Body of pancreas (tissue), 4 donors: ENCODE data around the gene MYPOP. TPM values are rescaled to one million over a fixed set of nuclear protein-coding genes. Genes with fewer than 3 reads are reported as not detected.

ENCODE experiments used
- ATAC-seq: fragments of 150-250 bp; one replicate; pipeline ENCODE4 v1.9.1; 2016
- DNase-seq, 4 donors: peaks; one replicate each; pipeline ENCODE4 v3.0.0-alpha.2; 2019
- H3K27ac ChIP-seq, 4 donors: fragments of 200-600 bp; sonication (generic); 1 replicate in 3 of 4; 2 replicates in 1 of 4; pipeline versions ENCODE4 v1.5.1 to v1.6.1; 2016 to 2019; ENCODE audit warnings: mild to moderate bottlenecking in 1 of 4, mixed read lengths in 1 of 4, moderate library complexity in 1 of 4
- H3K27me3 ChIP-seq, 2 donors: fragments of 200-600 bp; sonication (generic); one replicate each; pipeline ENCODE4 v1.6.0; 2016; ENCODE audit warnings: mild to moderate bottlenecking in 1 of 2
- H3K36me3 ChIP-seq, 2 donors: fragments of 200-600 bp; sonication (generic); replicated peaks in 1 of 2; 2 replicates each; pipeline ENCODE4 v1.5.1; 2016; ENCODE audit warnings: low read depth in 2 of 2; ENCODE audit not compliant: insufficient read depth in 1 of 2
- H3K4me1 ChIP-seq: fragments of 200-600 bp; sonication (generic); one replicate; pipeline ENCODE4 v1.6.0; 2016
- H3K4me3 ChIP-seq, 2 donors: fragments of 200-600 bp; sonication (generic); 1 replicate in 1 of 2; 2 replicates in 1 of 2; pipeline ENCODE4 v1.5.1; 2016 to 2019
- H3K9me3 ChIP-seq, 3 donors: fragments of 200-600 bp; sonication (generic); 1 replicate in 2 of 3; 2 replicates in 1 of 3; pipeline ENCODE4 v1.5.1; 2016
- POLR2A ChIP-seq, 3 donors: fragments of 450-650 bp; IDR thresholded peaks; one replicate each; pipeline ENCODE4 v1.6.1; 2016; ENCODE audit warnings: antibody characterized with exemption in 3 of 3, mild to moderate bottlenecking in 2 of 3
- WGBS, 2 donors: methylation state at CpG; one replicate each; pipeline ENCODE4 v1.1.5; 2017; 5-methylcytosine and 5-hydroxymethylcytosine counted together
- intact Hi-C: fragments of 100-400 bp; cut with DNase I; formaldehyde crosslinking; loops from one replicate; pipeline ENCODE4 v1.15.1; 2023
- total RNA-seq, 2 donors: library from RNA; depleted of rRNA; stranded (reverse); fragments of >200 nt; gene quantifications; one replicate each; pipeline ENCODE4 v1.1.0, GENCODE V29; 2016
- TF ChIP-seq, protein P1 (sequence below), 7 experiments: fragments of 450-650 bp in 4 of 7; fragments of 200-600 bp in 3 of 7; sonication (generic) in 3 of 7; IDR thresholded peaks; one replicate each; pipeline ENCODE4 v1.5.1; 2016 to 2019; ENCODE audit warnings: antibody characterized with exemption in 7 of 7

Gene MYPOP
- total RNA-seq, 2 donors from 2014 or later = 6.7 to 13.5 TPM

DNA sequence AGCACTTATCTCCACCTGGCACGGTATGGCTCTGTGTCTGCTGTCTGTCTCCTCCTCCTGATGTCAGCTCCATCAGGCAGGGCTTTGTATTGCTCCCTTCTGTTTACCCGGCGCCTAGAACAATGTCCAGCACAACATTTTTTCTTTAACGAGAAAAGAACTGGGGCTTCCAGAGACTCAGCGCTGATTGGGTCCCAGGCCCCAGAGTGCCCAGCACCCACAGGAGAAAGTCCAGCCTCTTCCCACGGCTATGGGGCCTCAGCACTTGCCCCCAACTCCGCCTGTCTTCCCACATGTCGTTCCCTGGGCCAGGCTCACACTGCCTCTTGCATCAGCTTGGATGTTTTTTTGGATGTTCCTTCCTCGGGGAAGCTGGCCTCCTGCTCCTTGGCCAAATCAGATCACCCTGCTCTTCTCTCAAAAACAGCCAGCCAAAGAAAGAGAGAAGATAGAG lies 6.9 kb downstream of the MYPOP start:
- Histone ChIP-seq H3K36me3 (peaks cover 0 to 4% of the 10 kb centered on the region in 2 donors), H3K27me3 (no peaks in the 10 kb centered on the region), H3K4me3 (no peak overlapping the region), H3K27ac (no peak overlapping the region), H3K9me3 (no peaks in the 10 kb centered on the region), H3K4me1 (peaks cover 11% of the 10 kb centered on the region)
- intact Hi-C loops = no loop called here
- ATAC-seq (no peak), DNase-seq (no peak)
- no peak for TF ChIP-seq POLR2A (IDR thresholded peaks at IDR 0.05)
- TF ChIP-seq, protein P1, sequence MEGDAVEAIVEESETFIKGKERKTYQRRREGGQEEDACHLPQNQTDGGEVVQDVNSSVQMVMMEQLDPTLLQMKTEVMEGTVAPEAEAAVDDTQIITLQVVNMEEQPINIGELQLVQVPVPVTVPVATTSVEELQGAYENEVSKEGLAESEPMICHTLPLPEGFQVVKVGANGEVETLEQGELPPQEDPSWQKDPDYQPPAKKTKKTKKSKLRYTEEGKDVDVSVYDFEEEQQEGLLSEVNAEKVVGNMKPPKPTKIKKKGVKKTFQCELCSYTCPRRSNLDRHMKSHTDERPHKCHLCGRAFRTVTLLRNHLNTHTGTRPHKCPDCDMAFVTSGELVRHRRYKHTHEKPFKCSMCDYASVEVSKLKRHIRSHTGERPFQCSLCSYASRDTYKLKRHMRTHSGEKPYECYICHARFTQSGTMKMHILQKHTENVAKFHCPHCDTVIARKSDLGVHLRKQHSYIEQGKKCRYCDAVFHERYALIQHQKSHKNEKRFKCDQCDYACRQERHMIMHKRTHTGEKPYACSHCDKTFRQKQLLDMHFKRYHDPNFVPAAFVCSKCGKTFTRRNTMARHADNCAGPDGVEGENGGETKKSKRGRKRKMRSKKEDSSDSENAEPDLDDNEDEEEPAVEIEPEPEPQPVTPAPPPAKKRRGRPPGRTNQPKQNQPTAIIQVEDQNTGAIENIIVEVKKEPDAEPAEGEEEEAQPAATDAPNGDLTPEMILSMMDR (IDR thresholded peaks at IDR 0.05) = no peak
- WGBS, 2 donors = 72 to 81% methylated on average over 9 of the region's 9 CpGs

DNA sequence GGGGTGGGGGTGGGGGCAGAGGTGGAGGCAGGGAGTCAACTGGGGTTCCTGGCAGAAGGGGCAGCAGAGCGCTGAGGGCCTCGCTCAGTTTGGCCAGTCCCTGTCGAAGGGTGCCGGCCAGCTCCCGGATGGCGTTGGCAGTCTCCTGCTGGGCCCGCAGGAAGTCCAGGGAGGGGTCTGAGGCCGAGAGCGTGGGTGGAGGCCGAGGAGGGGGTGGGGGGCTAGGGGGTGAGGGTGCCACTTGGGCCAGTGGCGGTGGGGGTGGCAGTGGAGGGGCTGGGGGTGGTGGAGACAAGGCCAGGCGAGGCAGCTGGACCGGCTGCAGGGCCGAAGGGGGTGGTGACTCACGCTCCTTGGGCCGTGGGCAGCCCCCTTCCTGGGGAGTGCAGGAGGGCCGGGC lies 11.5 kb downstream of the MYPOP start:
- no peak overlapping the region for H3K4me3 ChIP-seq

DNA sequence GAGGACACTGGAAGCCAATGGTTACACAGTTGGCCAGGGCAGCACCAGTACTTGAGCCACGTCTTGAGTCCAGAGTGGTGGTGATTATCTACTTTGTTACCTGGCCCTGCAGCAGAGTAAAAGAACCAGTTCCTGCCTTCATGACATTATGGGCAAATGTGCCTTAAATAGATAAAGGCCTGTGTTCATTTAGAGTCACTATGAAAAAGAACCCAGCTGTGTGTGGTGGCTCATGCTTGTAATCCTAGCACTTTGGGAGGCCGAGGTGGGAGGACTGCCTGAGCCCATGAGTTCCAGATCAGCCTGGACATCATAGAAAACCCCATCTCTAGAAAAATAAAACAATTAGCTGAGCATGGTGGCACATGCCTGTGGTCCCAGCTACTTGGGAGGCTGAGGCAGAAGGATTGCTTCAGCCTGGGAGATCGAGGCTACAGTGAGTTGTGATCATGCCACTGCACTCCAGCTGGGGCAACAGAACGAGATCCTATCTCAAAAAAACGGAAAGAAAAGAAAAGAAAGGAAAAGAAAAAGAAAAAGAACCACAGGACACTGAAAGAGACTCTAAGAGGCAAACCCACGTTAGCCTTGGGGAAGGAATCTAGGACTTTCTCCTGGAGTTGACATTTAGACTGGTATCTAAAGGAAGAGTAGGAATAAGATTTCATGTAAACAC lies 13.1 kb downstream of the MYPOP start:
- TF ChIP-seq POLR2A (IDR thresholded peaks at IDR 0.05) = no peak
- TF ChIP-seq, protein P1 (IDR thresholded peaks at IDR 0.05) = no peak
- no peak for DNase-seq
- Histone ChIP-seq H3K27ac (no peak overlapping the region), H3K4me3 (no peak overlapping the region), H3K27me3 (no peaks in the 10 kb centered on the region), H3K36me3 (no peaks in the 10 kb centered on the region), H3K9me3 (no peaks in the 10 kb centered on the region), H3K4me1 (peaks cover 19% of the 10 kb centered on the region)
- 51 to 57% methylated on average over 6 of the region's 6 CpGs for WGBS, 2 donors
- ATAC-seq = no peak
- intact Hi-C loops = no loop called here

More for the DNA sequence above, 11.5 kb downstream of the MYPOP start:
- DNase-seq = no peak
- no peak for ATAC-seq
- H3K27me3 ChIP-seq = no peaks in the 10 kb centered on the region
- H3K36me3 ChIP-seq = no peaks in the 10 kb centered on the region
- 90 to 94% methylated on average over 8 to 15 of the region's 17 CpGs for WGBS, 2 donors
- H3K4me1 ChIP-seq = peaks cover 7% of the 10 kb centered on the region
- H3K9me3 ChIP-seq = no peaks in the 10 kb centered on the region
- TF ChIP-seq, protein P1 (IDR thresholded peaks at IDR 0.05) = no peak
- TF ChIP-seq POLR2A (IDR thresholded peaks at IDR 0.05) = no peak
- H3K27ac ChIP-seq = no peak overlapping the region
- intact Hi-C loops = no loop called here

DNA sequence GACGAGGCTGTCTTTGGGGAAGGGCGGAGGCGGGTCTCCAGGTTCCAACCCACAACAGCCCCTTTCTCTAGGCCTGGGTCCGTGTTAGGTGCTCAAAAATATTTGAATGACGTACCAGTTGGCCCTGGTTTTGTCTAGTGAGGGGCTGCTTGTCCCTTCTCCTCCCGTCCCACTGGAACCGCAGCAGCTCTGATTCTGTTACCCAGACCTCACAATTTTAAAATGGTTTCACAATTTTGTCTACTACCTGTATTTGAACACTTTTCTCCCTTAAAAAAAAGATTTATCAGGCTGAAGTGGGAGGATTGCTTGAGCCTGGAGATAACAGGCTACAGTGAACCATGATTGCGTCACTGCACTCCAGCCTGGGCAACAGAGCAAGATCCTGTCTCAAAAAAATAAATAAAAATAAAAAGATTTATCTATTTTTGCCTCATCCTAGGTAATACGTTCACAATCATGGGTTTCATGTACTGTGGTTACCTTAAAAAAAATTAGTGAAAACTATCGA lies 15.2 kb downstream of the MYPOP start:
- no peaks in the 10 kb centered on the region for H3K36me3 ChIP-seq
- peaks cover 36% of the 10 kb centered on the region for H3K4me1 ChIP-seq
- H3K4me3 ChIP-seq = peak overlapping the region in 1 of 2 donors; percentile 49
- no peaks in the 10 kb centered on the region for H3K27me3 ChIP-seq
- no peaks in the 10 kb centered on the region for H3K9me3 ChIP-seq
- 19 to 32% methylated on average over 6 to 10 of the region's 10 CpGs for WGBS, 2 donors
- DNase-seq (no peak), ATAC-seq (no peak)
- intact Hi-C loops = no loop called here
- H3K27ac ChIP-seq = peak overlapping the region; percentile 83 to 96 (median 90)
- TF ChIP-seq, protein P1 (IDR thresholded peaks at IDR 0.05) = no peak
- no peak for TF ChIP-seq POLR2A (IDR thresholded peaks at IDR 0.05)
